Dedifferentiated amniotic fluid mesenchymal stem cell (primary cell): Measurements from ENCODE around the gene NRXN3.

Source experiments
- DNase-seq: peaks from one replicate; pipeline ENCODE4 v3.0.0-alpha.2; 2016; ENCODE audit errors: extremely low spot score

The NRXN3 gene

GRCh38 chr14:78576437-78577166, 406.4 kb downstream of the NRXN3 start:
- no peak for DNase-seq

GRCh38 chr14:78581229-78581628, 411.1 kb downstream of the NRXN3 start:
- no peak for DNase-seq

- DNase-seq: no peak
These were observed 416.5 kb downstream of the NRXN3 start for GRCh38 chr14:78586681-78587080.

- no peak for DNase-seq
These were observed 418.7 kb downstream of the NRXN3 start for GRCh38 chr14:78588906-78589305.

- no peak for DNase-seq
These were observed 422.5 kb downstream of the NRXN3 start for GRCh38 chr14:78592616-78593219.

- DNase-seq: no peak
These were observed 423.8 kb downstream of the NRXN3 start for GRCh38 chr14:78593949-78594348.

- DNase-seq: no peak
These were observed 425.6 kb downstream of the NRXN3 start for GRCh38 chr14:78595797-78596196.

- peak; percentile 33 for DNase-seq
These were observed 428.1 kb downstream of the NRXN3 start for GRCh38 chr14:78598046-78598920.

- no peak for DNase-seq
These were observed 435.0 kb downstream of the NRXN3 start for GRCh38 chr14:78605025-78605762.

- DNase-seq: peak; percentile 77
These were observed 435.8 kb downstream of the NRXN3 start for GRCh38 chr14:78605897-78606500.

- DNase-seq: no peak
These were observed 439.0 kb downstream of the NRXN3 start for GRCh38 chr14:78608998-78609787.

GRCh38 chr14:78610994-78611393, 440.8 kb downstream of the NRXN3 start:
- no peak for DNase-seq

- peak; percentile 29 for DNase-seq
These were observed 441.8 kb downstream of the NRXN3 start for GRCh38 chr14:78611796-78612571.

GRCh38 chr14:78612666-78613065, 442.5 kb downstream of the NRXN3 start:
- DNase-seq: peak; percentile 27

GRCh38 chr14:78614593-78614992, 444.4 kb downstream of the NRXN3 start:
- peak; percentile 32 for DNase-seq

GRCh38 chr14:78617735-78618134, 447.6 kb downstream of the NRXN3 start:
- DNase-seq: no peak

- no peak for DNase-seq
These were observed 448.2 kb downstream of the NRXN3 start for GRCh38 chr14:78618368-78618767.

GRCh38 chr14:78627114-78627513, 456.9 kb downstream of the NRXN3 start:
- no peak for DNase-seq

- no peak for DNase-seq
These were observed 461.4 kb downstream of the NRXN3 start for GRCh38 chr14:78631551-78631950.

- DNase-seq: no peak
These were observed 463.6 kb downstream of the NRXN3 start for GRCh38 chr14:78633752-78634151.
